Measurements from ENCODE around the gene CCL5. TPM values are rescaled to one million over a fixed set of nuclear protein-coding genes. Genes with fewer than 3 reads are reported as not detected.

CCL5 gene
- 22.5 TPM for total RNA-seq
- long read RNA-seq, transcript CCL5-201 (3 exons, 1,365 nt) = major isoform, 30 of 32 reads
- long read RNA-seq, partial matches to known transcripts = 1 of 32 reads
- long read RNA-seq, other reads (novel, unspliced or antisense) = 0 of 32 reads

GRCh38 chr17:35879773-35880654 is at the start of gene CCL5:
Gene CCL5, minus strand, starts transcription at chr17:35880360.
- no peak for DNase-seq
- Histone ChIP-seq H3K27me3 (no peaks in the 10 kb centered on the region), H3K9me3 (no peaks in the 10 kb centered on the region), H3K27ac (peak within 1 kb of the TSS; percentile 7), H3K4me1 (no peaks in the 10 kb centered on the region), H3K36me3 (no peaks in the 10 kb centered on the region), H3K4me3 (peak within 1 kb of the TSS; percentile 32)
- ATAC-seq = peak; percentile 61
- TF ChIP-seq CTCF (IDR thresholded peaks at IDR 0.05) = no peak
- intact Hi-C loops (cut with DNase I) = no loop called here

GRCh38 chr17:35927714-35928113 is 47.6 kb upstream of the CCL5 start:
- H3K27ac ChIP-seq = no peak overlapping the region
- TF ChIP-seq CTCF (IDR thresholded peaks at IDR 0.05) = no peak
- H3K36me3 ChIP-seq = no peaks in the 10 kb centered on the region
- ATAC-seq (no peak), DNase-seq (no peak)
- no peaks in the 10 kb centered on the region for H3K9me3 ChIP-seq
- intact Hi-C loops (cut with DNase I) = no loop called here
- H3K27me3 ChIP-seq = no peaks in the 10 kb centered on the region
- H3K4me1 ChIP-seq = peaks cover 13% of the 10 kb centered on the region
- no peak overlapping the region for H3K4me3 ChIP-seq

GRCh38 chr17:35923609-35924114 is 43.5 kb upstream of the CCL5 start:
- no peak for ATAC-seq
- intact Hi-C loops (cut with DNase I) = no loop called here
- H3K9me3 ChIP-seq = no peaks in the 10 kb centered on the region

GRCh38 chr17:35920229-35920628 is 40.1 kb upstream of the CCL5 start:
- Histone ChIP-seq H3K4me1 (no peaks in the 10 kb centered on the region), H3K36me3 (no peaks in the 10 kb centered on the region), H3K4me3 (no peak overlapping the region), H3K9me3 (no peaks in the 10 kb centered on the region), H3K27ac (no peak overlapping the region), H3K27me3 (no peaks in the 10 kb centered on the region)
- TF ChIP-seq CTCF (IDR thresholded peaks at IDR 0.05) = no peak
- DNase-seq (no peak), ATAC-seq (no peak)
- intact Hi-C loops (cut with DNase I) = no loop called here

More at GRCh38 chr17:35923609-35924114, 43.5 kb upstream of the CCL5 start:
- Histone ChIP-seq H3K4me1 (no peaks in the 10 kb centered on the region), H3K4me3 (no peak overlapping the region), H3K36me3 (no peaks in the 10 kb centered on the region), H3K27me3 (no peaks in the 10 kb centered on the region), H3K27ac (no peak overlapping the region)
- TF ChIP-seq CTCF (IDR thresholded peaks at IDR 0.05) = no peak
- no peak for DNase-seq

- Histone ChIP-seq H3K4me1 (no peaks in the 10 kb centered on the region), H3K4me3 (no peak overlapping the region), H3K36me3 (no peaks in the 10 kb centered on the region), H3K9me3 (no peaks in the 10 kb centered on the region), H3K27me3 (no peaks in the 10 kb centered on the region), H3K27ac (no peak overlapping the region)
- intact Hi-C loops (cut with DNase I) = no loop called here
- no peak for ATAC-seq
- no peak for DNase-seq
- TF ChIP-seq CTCF (IDR thresholded peaks at IDR 0.05) = no peak
Observed at GRCh38 chr17:35918665-35919064, 38.5 kb upstream of the CCL5 start.
